Thoracic aorta (tissue), 2 donors: ENCODE results near the gene ZIC2. TPM values are rescaled to one million over a fixed set of nuclear protein-coding genes. Genes with fewer than 3 reads are reported as not detected.
"Not testable (repeated sequence)": the region's sequence is repeated elsewhere in the genome, so short reads cannot be mapped to it uniquely, and the experiment has no call there.

Source experiments
- ATAC-seq: fragments of 150-250 bp; one replicate; pipeline ENCODE4 v1.8.0; 2017; ENCODE audit warnings: low read depth; ENCODE audit not compliant: insufficient number of reproducible peaks, low FRiP score
- DNase-seq: peaks from one replicate; pipeline ENCODE4 v3.0.0-alpha.2; 2020; ENCODE audit warnings: low spot score
- H3K27ac ChIP-seq, 2 donors: fragments of 200-600 bp; sonication (generic); 1 replicate in 1 of 2; 2 replicates in 1 of 2; pipeline ENCODE4 v1.5.1; 2016; ENCODE audit warnings: mild to moderate bottlenecking in 2 of 2, moderate library complexity in 2 of 2
- H3K27me3 ChIP-seq: fragments of 200-600 bp; sonication (generic); replicated peaks from 2 replicates; pipeline ENCODE4 v1.6.0; 2016; ENCODE audit warnings: mild to moderate bottlenecking; ENCODE audit not compliant: insufficient read depth
- H3K36me3 ChIP-seq: fragments of 200-600 bp; sonication (generic); one replicate; pipeline ENCODE4 v1.5.1; 2016
- H3K4me1 ChIP-seq, 2 donors: fragments of 200-600 bp; sonication (generic); 1 replicate in 1 of 2; 2 replicates in 1 of 2; pipeline versions ENCODE4 v1.5.1 to v1.6.0; 2016; ENCODE audit warnings: low read depth in 2 of 2, mild to moderate bottlenecking in 1 of 2; ENCODE audit not compliant: control insufficient read depth in 1 of 2
- H3K4me3 ChIP-seq: fragments of 200-600 bp; sonication (generic); 2 replicates; pipeline ENCODE4 v1.5.1; 2016; ENCODE audit warnings: mild to moderate bottlenecking
- H3K9me3 ChIP-seq: fragments of 200-600 bp; sonication (generic); 2 replicates; pipeline ENCODE4 v1.5.1; 2016
- CTCF ChIP-seq: fragments of 200-600 bp; sonication (generic); IDR thresholded peaks from one replicate; pipeline ENCODE4 v1.5.1; 2019; ENCODE audit warnings: antibody characterized with exemption
- total RNA-seq, 2 donors: library from RNA; depleted of rRNA; stranded (reverse); fragments of >200 nt; gene quantifications; one replicate each; pipeline versions ENCODE4 v1.1.0 to v1.2.3, GENCODE V29; 2016

ZIC2 gene
- total RNA-seq, 2 donors from 2014 or later: not detected

GRCh38 chr13:99948411-99948810 is 33.2 kb upstream of the ZIC2 start:
- Histone ChIP-seq H3K27ac (no peak overlapping the region), H3K36me3 (no peaks in the 10 kb centered on the region), H3K9me3 (no peaks in the 10 kb centered on the region), H3K27me3 (peaks cover 16% of the 10 kb centered on the region), H3K4me1 (no peaks in the 10 kb centered on the region), H3K4me3 (no peak overlapping the region)
- DNase-seq (no peak), ATAC-seq (no peak)
- no peak for TF ChIP-seq CTCF

GRCh38 chr13:99948907-99949678 is 32.5 kb upstream of the ZIC2 start:
- no peak for TF ChIP-seq CTCF
- ATAC-seq: no peak
- H3K36me3 ChIP-seq: no peaks in the 10 kb centered on the region
- H3K27me3 ChIP-seq: peaks cover 20% of the 10 kb centered on the region
- H3K9me3 ChIP-seq: no peaks in the 10 kb centered on the region
- H3K4me1 ChIP-seq: no peaks in the 10 kb centered on the region
- DNase-seq: no peak
- H3K4me3 ChIP-seq: no peak overlapping the region
- no peak overlapping the region for H3K27ac ChIP-seq

- H3K9me3 ChIP-seq: no peaks in the 10 kb centered on the region
- H3K27me3 ChIP-seq: peaks cover 20% of the 10 kb centered on the region
- no peak for TF ChIP-seq CTCF
- DNase-seq (no peak), ATAC-seq (no peak)
- H3K4me3 ChIP-seq: no peak overlapping the region
- H3K27ac ChIP-seq: no peak overlapping the region
- H3K36me3 ChIP-seq: no peaks in the 10 kb centered on the region
- no peaks in the 10 kb centered on the region for H3K4me1 ChIP-seq
These were observed 31.7 kb upstream of the ZIC2 start for GRCh38 chr13:99949679-99950413.

GRCh38 chr13:99951666-99952065 is 29.9 kb upstream of the ZIC2 start:
- H3K27ac ChIP-seq, H3K9me3 ChIP-seq, DNase-seq, H3K36me3 ChIP-seq, ATAC-seq, H3K4me3 ChIP-seq: not testable (repeated sequence)
- H3K27me3 ChIP-seq: peaks cover 30% of the 10 kb centered on the region
- peaks cover 7 to 12% of the 10 kb centered on the region in 2 donors for H3K4me1 ChIP-seq

- ATAC-seq (no peak), DNase-seq (no peak)
- no peaks in the 10 kb centered on the region for H3K9me3 ChIP-seq
- H3K4me1 ChIP-seq: peaks cover 15 to 23% of the 10 kb centered on the region in 2 donors
- no peak for TF ChIP-seq CTCF
- no peak overlapping the region for H3K4me3 ChIP-seq
- no peak overlapping the region for H3K27ac ChIP-seq
- peaks cover 46% of the 10 kb centered on the region for H3K27me3 ChIP-seq
- no peaks in the 10 kb centered on the region for H3K36me3 ChIP-seq
These were observed 28.3 kb upstream of the ZIC2 start for GRCh38 chr13:99953138-99953755.
